Measurements from ENCODE around the gene WDFY1. TPM values are rescaled to one million over a fixed set of nuclear protein-coding genes. Genes with fewer than 3 reads are reported as not detected.

The WDFY1 gene
- total and polyA plus RNA-seq, 9 of the 15 experiments (the other 6 are each of a cell fraction or from before 2014, with no cell fraction given) = 5.4 to 27.6 (median 17.5) TPM

DNA sequence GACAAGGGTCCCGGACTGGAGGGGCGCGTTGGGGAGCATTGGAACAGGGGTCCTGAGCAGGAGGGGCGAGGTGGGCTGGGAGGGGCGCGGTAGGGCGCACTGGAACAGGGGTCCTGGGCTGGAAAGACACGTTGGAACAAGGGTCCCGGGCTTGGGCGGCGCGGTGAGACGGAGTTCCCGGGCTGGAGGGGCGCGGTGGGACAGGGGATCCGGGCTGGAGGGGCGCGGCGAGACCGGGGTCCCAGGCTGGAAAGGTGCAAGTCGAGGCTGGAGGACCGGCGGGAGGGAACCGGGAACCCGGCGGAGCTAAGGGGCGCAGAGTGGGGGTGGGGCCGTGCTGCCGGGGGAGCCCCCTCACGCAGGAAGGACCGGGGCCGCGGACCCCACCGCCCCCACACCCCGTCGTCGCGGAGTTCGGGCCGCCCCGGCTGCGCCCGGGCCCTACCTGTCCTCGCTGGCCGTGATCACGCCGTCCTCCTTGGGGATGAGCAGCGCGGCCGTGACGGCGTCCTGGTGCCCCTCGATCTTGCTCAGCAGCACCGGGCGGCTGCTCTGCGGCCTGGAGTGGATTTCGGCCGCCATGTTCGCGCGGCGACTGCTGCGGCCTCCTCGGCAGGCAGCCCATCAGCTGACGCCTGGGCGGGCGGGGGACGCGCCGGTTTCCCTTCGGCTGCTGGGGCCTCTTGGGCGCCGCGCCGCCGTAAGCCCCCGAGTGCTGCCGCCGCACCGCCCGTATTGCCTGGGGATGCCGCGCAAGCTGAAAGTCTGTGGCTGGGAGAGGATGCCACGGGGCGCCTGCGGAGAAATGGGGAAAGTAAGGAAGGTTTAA lies at the start of gene WDFY1 (continued):
- TF ChIP-seq CBX5 (IDR thresholded peaks at IDR 0.05; ENCODE audit: borderline replicate concordance, low read depth) (no peak), ZNF551 (CRISPR knock-in tag; IDR thresholded peaks at IDR 0.05) (no peak), SP2 (IDR thresholded peaks at IDR 0.05; ENCODE audit: extremely low read depth, low read depth, low read length, poor library complexity, severe bottlenecking) (no peak), ZNF311 (CRISPR knock-in tag; IDR thresholded peaks at IDR 0.05) (no peak), ZC3H8 (IDR thresholded peaks at IDR 0.05) (no peak), STAT5B (CRISPR knock-in tag; IDR thresholded peaks at IDR 0.05) (no peak), SIX5 (IDR thresholded peaks at IDR 0.05; ENCODE audit: borderline replicate concordance in 1 of 2, insufficient read depth in 1 of 2, low read depth in 1 of 2, low read length in 2 of 2) (no peak), POLR2B (IDR thresholded peaks at IDR 0.05; ENCODE audit: low read depth, partially characterized antibody) (peak; percentile 68), ZNF76 (CRISPR knock-in tag; IDR thresholded peaks at IDR 0.05; ENCODE audit: borderline replicate concordance) (no peak)
- TF ChIP-seq, protein P1, sequence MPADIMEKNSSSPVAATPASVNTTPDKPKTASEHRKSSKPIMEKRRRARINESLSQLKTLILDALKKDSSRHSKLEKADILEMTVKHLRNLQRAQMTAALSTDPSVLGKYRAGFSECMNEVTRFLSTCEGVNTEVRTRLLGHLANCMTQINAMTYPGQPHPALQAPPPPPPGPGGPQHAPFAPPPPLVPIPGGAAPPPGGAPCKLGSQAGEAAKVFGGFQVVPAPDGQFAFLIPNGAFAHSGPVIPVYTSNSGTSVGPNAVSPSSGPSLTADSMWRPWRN (IDR thresholded peaks at IDR 0.05; ENCODE audit: low read depth) = no peak
- TF ChIP-seq, protein P2, sequence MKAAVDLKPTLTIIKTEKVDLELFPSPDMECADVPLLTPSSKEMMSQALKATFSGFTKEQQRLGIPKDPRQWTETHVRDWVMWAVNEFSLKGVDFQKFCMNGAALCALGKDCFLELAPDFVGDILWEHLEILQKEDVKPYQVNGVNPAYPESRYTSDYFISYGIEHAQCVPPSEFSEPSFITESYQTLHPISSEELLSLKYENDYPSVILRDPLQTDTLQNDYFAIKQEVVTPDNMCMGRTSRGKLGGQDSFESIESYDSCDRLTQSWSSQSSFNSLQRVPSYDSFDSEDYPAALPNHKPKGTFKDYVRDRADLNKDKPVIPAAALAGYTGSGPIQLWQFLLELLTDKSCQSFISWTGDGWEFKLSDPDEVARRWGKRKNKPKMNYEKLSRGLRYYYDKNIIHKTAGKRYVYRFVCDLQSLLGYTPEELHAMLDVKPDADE (conservative IDR thresholded peaks at IDR 0.05; ENCODE audit: control insufficient read depth, low read depth, low read length) = peak; percentile 72; the same call in 1 of the 2 replicates
- TF ChIP-seq, protein P3, sequence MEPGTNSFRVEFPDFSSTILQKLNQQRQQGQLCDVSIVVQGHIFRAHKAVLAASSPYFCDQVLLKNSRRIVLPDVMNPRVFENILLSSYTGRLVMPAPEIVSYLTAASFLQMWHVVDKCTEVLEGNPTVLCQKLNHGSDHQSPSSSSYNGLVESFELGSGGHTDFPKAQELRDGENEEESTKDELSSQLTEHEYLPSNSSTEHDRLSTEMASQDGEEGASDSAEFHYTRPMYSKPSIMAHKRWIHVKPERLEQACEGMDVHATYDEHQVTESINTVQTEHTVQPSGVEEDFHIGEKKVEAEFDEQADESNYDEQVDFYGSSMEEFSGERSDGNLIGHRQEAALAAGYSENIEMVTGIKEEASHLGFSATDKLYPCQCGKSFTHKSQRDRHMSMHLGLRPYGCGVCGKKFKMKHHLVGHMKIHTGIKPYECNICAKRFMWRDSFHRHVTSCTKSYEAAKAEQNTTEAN (CRISPR knock-in tag; IDR thresholded peaks at IDR 0.05) = no peak
- TF ChIP-seq, protein P4, sequence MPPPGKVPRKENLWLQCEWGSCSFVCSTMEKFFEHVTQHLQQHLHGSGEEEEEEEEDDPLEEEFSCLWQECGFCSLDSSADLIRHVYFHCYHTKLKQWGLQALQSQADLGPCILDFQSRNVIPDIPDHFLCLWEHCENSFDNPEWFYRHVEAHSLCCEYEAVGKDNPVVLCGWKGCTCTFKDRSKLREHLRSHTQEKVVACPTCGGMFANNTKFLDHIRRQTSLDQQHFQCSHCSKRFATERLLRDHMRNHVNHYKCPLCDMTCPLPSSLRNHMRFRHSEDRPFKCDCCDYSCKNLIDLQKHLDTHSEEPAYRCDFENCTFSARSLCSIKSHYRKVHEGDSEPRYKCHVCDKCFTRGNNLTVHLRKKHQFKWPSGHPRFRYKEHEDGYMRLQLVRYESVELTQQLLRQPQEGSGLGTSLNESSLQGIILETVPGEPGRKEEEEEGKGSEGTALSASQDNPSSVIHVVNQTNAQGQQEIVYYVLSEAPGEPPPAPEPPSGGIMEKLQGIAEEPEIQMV (tag; conservative IDR thresholded peaks at IDR 0.05; ENCODE audit: low read depth) = no peak
- TF ChIP-seq, protein P5, sequence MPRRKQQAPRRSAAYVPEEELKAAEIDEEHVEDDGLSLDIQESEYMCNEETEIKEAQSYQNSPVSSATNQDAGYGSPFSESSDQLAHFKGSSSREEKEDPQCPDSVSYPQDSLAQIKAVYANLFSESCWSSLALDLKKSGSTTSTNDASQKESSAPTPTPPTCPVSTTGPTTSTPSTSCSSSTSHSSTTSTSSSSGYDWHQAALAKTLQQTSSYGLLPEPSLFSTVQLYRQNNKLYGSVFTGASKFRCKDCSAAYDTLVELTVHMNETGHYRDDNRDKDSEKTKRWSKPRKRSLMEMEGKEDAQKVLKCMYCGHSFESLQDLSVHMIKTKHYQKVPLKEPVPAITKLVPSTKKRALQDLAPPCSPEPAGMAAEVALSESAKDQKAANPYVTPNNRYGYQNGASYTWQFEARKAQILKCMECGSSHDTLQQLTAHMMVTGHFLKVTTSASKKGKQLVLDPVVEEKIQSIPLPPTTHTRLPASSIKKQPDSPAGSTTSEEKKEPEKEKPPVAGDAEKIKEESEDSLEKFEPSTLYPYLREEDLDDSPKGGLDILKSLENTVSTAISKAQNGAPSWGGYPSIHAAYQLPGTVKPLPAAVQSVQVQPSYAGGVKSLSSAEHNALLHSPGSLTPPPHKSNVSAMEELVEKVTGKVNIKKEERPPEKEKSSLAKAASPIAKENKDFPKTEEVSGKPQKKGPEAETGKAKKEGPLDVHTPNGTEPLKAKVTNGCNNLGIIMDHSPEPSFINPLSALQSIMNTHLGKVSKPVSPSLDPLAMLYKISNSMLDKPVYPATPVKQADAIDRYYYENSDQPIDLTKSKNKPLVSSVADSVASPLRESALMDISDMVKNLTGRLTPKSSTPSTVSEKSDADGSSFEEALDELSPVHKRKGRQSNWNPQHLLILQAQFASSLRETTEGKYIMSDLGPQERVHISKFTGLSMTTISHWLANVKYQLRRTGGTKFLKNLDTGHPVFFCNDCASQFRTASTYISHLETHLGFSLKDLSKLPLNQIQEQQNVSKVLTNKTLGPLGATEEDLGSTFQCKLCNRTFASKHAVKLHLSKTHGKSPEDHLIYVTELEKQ (CRISPR knock-in tag; IDR thresholded peaks at IDR 0.05) = no peak

All from K562 (cell line).